GM20000 (cell line): Measurements from ENCODE around the gene PARP14.
"Not testable (repeated sequence)": the region's sequence is repeated elsewhere in the genome, so short reads cannot be mapped to it uniquely, and the experiment has no call there.

Experiments used
- DNase-seq: peaks from one replicate; pipeline ENCODE4 v3.0.0; 2012; ENCODE audit warnings: low spot score
- CTCF ChIP-seq: IDR thresholded peaks from 2 replicates; pipeline ENCODE4 v1.5.1; 2012; ENCODE audit warnings: mild to moderate bottlenecking, control low read depth; ENCODE audit errors: extremely low read depth, missing control alignments

PARP14 gene

GRCh38 chr3:122681974-122682409 lies 1.4 kb downstream of the PARP14 start:
- DNase-seq = no peak
- TF ChIP-seq CTCF = no peak

- not testable (repeated sequence) for DNase-seq
Observed at GRCh38 chr3:122682778-122683411, 2.3 kb downstream of the PARP14 start.

- no peak for TF ChIP-seq CTCF
- DNase-seq = no peak
Observed at GRCh38 chr3:122687298-122687697, 6.7 kb downstream of the PARP14 start.

GRCh38 chr3:122688996-122689395 lies 8.4 kb downstream of the PARP14 start:
- DNase-seq = no peak
- TF ChIP-seq CTCF = no peak

- DNase-seq = no peak
Observed at GRCh38 chr3:122689587-122689986, 8.9 kb downstream of the PARP14 start.

GRCh38 chr3:122690096-122690495 lies 9.5 kb downstream of the PARP14 start:
- TF ChIP-seq CTCF = no peak

More at GRCh38 chr3:122689587-122689986, 8.9 kb downstream of the PARP14 start:
- no peak for TF ChIP-seq CTCF

GRCh38 chr3:122691195-122691594 lies 10.6 kb downstream of the PARP14 start:
- DNase-seq = peak; percentile 34
- TF ChIP-seq CTCF = no peak

More at GRCh38 chr3:122690096-122690495, 9.5 kb downstream of the PARP14 start:
- no peak for DNase-seq

- no peak for TF ChIP-seq CTCF
- no peak for DNase-seq
Observed at GRCh38 chr3:122692674-122693073, 12.0 kb downstream of the PARP14 start.
